Neural progenitor cell (in vitro differentiated cells): Measurements from ENCODE around the gene TMEM139. TPM values are rescaled to one million over a fixed set of nuclear protein-coding genes. Genes with fewer than 3 reads are reported as not detected.

ENCODE experiments used
- DNase-seq: peaks from one replicate; pipeline ENCODE4 v3.0.0-alpha.2; 2016; ENCODE audit warnings: low spot score
- H2AFZ ChIP-seq: fragments of 200-600 bp; sonication (generic); replicated peaks from 2 replicates; pipeline ENCODE4 v1.6.1; 2016; ENCODE audit warnings: antibody characterized with exemption
- H3F3A ChIP-seq: fragments of 200-600 bp; sonication (generic); 2 replicates; pipeline ENCODE4 v1.6.1; 2016; ENCODE audit warnings: antibody characterized with exemption, low read depth
- H3K27ac ChIP-seq: fragments of 200-600 bp; sonication (generic); 2 replicates; pipeline ENCODE4 v1.5.1; 2016; ENCODE audit warnings: mild to moderate bottlenecking
- H3K27me3 ChIP-seq: fragments of 200-600 bp; sonication (generic); 2 replicates; pipeline ENCODE4 v1.6.1; 2016; ENCODE audit warnings: mild to moderate bottlenecking, moderate library complexity
- H3K36me3 ChIP-seq: fragments of 200-600 bp; sonication (generic); 2 replicates; pipeline ENCODE4 v1.5.1; 2016
- H3K4me1 ChIP-seq: fragments of 200-600 bp; sonication (generic); 2 replicates; pipeline ENCODE4 v1.6.1; 2016; ENCODE audit warnings: mixed run types
- H3K4me2 ChIP-seq: fragments of 200-600 bp; sonication (generic); 2 replicates; pipeline ENCODE4 v1.6.1; 2016
- H3K4me3 ChIP-seq: fragments of 200-600 bp; sonication (generic); 2 replicates; pipeline ENCODE4 v1.5.1; 2016
- H3K79me2 ChIP-seq: fragments of 200-600 bp; sonication (generic); 2 replicates; pipeline ENCODE4 v1.6.1; 2016; ENCODE audit warnings: low read depth
- H3K9ac ChIP-seq: fragments of 200-600 bp; sonication (generic); 2 replicates; pipeline ENCODE4 v1.6.1; 2016
- H3K9me3 ChIP-seq: fragments of 200-600 bp; sonication (generic); 2 replicates; pipeline ENCODE4 v1.5.1; 2016; ENCODE audit warnings: low read depth
- H4K20me1 ChIP-seq: fragments of 200-600 bp; sonication (generic); 2 replicates; pipeline ENCODE4 v1.6.1; 2016; ENCODE audit warnings: low read depth
- H3K27ac Mint-ChIP-seq: 3 replicates; pipeline ENCODE4 v1.8.0; 2021; ENCODE audit warnings: mixed read lengths
- H3K27me3 Mint-ChIP-seq: 2 replicates; pipeline ENCODE4 v1.8.0; 2022; ENCODE audit warnings: low read depth, mild to moderate bottlenecking, inconsistent platforms, moderate library complexity, mixed read lengths; ENCODE audit not compliant: insufficient read depth
- H3K36me3 Mint-ChIP-seq: 3 replicates; pipeline ENCODE4 v1.8.0; 2021; ENCODE audit warnings: mixed read lengths
- H3K4me1 Mint-ChIP-seq: 3 replicates; pipeline ENCODE4 v1.8.0; 2021; ENCODE audit warnings: mixed read lengths
- H3K4me3 Mint-ChIP-seq: 3 replicates; pipeline ENCODE4 v1.8.0; 2021; ENCODE audit warnings: mild to moderate bottlenecking, moderate library complexity, mixed read lengths
- H3K9me3 Mint-ChIP-seq: 3 replicates; pipeline ENCODE4 v1.8.0; 2020; ENCODE audit warnings: mixed read lengths
- CTCF ChIP-seq: fragments of 200-600 bp; sonication (generic); IDR thresholded peaks from 2 replicates; pipeline ENCODE4 v1.5.1; 2017; ENCODE audit warnings: antibody characterized with exemption, mild to moderate bottlenecking
- EZH2 ChIP-seq: fragments of 200-600 bp; sonication (generic); IDR thresholded peaks from 2 replicates; pipeline ENCODE4 v1.6.1; 2017; ENCODE audit warnings: antibody characterized with exemption, mild to moderate bottlenecking, moderate library complexity
- EZH2phosphoT487 ChIP-seq: fragments of 200-600 bp; sonication (generic); IDR thresholded peaks from 2 replicates; pipeline ENCODE4 v1.6.1; 2017; ENCODE audit warnings: antibody characterized with exemption
- total RNA-seq: library from RNA; depleted of rRNA; stranded (reverse); fragments of >200 nt; gene quantifications from 2 replicates; pipeline ENCODE4 v1.2.3, GENCODE V29; 2015; ENCODE audit warnings: low replicate concordance

Gene TMEM139
- total RNA-seq, 1 donor from 2014 or later = 0.94 TPM

GRCh38 chr7:143283381-143283780, 1.4 kb upstream of the TMEM139 start:
- H3K4me1 Mint-ChIP-seq = peaks cover 43% of the 10 kb centered on the region

GRCh38 chr7:143285470-143285778, 666 bp downstream of the TMEM139 start:
- H3K27me3 ChIP-seq = peaks cover 12% of the 10 kb centered on the region
- Mint-ChIP-seq H3K27ac (no peak overlapping the region), H3K4me1 (peaks cover 40% of the 10 kb centered on the region), H3K27me3 (peaks cover 2% of the 10 kb centered on the region), H3K9me3 (peaks cover 9% of the 10 kb centered on the region), H3K36me3 (peaks cover 5% of the 10 kb centered on the region), H3K4me3 (no peak overlapping the region)
- DNase-seq = no peak
- H3K4me3 ChIP-seq = no peak overlapping the region
- H3K4me1 ChIP-seq = peaks cover 14% of the 10 kb centered on the region
- no peak overlapping the region for H3K9ac ChIP-seq
- no peaks in the 10 kb centered on the region for H3K36me3 ChIP-seq
- H2AFZ ChIP-seq = peak overlapping the region; percentile 30
- no peak overlapping the region for H3K27ac ChIP-seq
- peaks cover 21% of the 10 kb centered on the region for H3K79me2 ChIP-seq
- TF ChIP-seq EZH2phosphoT487 (no peak), CTCF (no peak), EZH2 (no peak)
- H3K4me2 ChIP-seq = peak overlapping the region; percentile 32
- H3K9me3 ChIP-seq = peaks cover 6% of the 10 kb centered on the region
- no peaks in the 10 kb centered on the region for H3F3A ChIP-seq
- H4K20me1 ChIP-seq = peaks cover 13% of the 10 kb centered on the region

More at GRCh38 chr7:143283381-143283780, 1.4 kb upstream of the TMEM139 start:
- peaks cover 12% of the 10 kb centered on the region for H3K27me3 ChIP-seq
- no peaks in the 10 kb centered on the region for H3K36me3 ChIP-seq
- H3K4me1 ChIP-seq = peaks cover 10% of the 10 kb centered on the region
- Mint-ChIP-seq H3K9me3 (peaks cover 9% of the 10 kb centered on the region), H3K27me3 (peaks cover 2% of the 10 kb centered on the region), H3K27ac (no peak overlapping the region), H3K36me3 (peaks cover 5% of the 10 kb centered on the region), H3K4me3 (no peak overlapping the region)
- H4K20me1 ChIP-seq = no peaks in the 10 kb centered on the region
- no peak overlapping the region for H3K4me3 ChIP-seq
- H3K4me2 ChIP-seq = no peak overlapping the region
- H2AFZ ChIP-seq = no peak overlapping the region
- H3K27ac ChIP-seq = no peak overlapping the region
- no peak overlapping the region for H3K9ac ChIP-seq
- peaks cover 6% of the 10 kb centered on the region for H3K9me3 ChIP-seq
- H3K79me2 ChIP-seq = peaks cover under 1% of the 10 kb centered on the region
- TF ChIP-seq CTCF (no peak), EZH2 (no peak), EZH2phosphoT487 (no peak)
- DNase-seq = no peak
- H3F3A ChIP-seq = no peaks in the 10 kb centered on the region

GRCh38 chr7:143285806-143286521, 1.2 kb downstream of the TMEM139 start:
- no peaks in the 10 kb centered on the region for H3K36me3 ChIP-seq
- no peak overlapping the region for H3K27ac ChIP-seq
- H3K27me3 ChIP-seq = peaks cover 12% of the 10 kb centered on the region
- TF ChIP-seq EZH2 (no peak), CTCF (no peak), EZH2phosphoT487 (no peak)
- Mint-ChIP-seq H3K27ac (no peak overlapping the region), H3K27me3 (peaks cover 2% of the 10 kb centered on the region), H3K36me3 (peaks cover 7% of the 10 kb centered on the region), H3K4me1 (peaks cover 39% of the 10 kb centered on the region), H3K9me3 (peaks cover 9% of the 10 kb centered on the region), H3K4me3 (peak overlapping the region; percentile 42)
- peaks cover 19% of the 10 kb centered on the region for H4K20me1 ChIP-seq
- no peak overlapping the region for H3K4me2 ChIP-seq
- H3F3A ChIP-seq = no peaks in the 10 kb centered on the region
- peaks cover 18% of the 10 kb centered on the region for H3K4me1 ChIP-seq
- H3K9ac ChIP-seq = no peak overlapping the region
- H2AFZ ChIP-seq = no peak overlapping the region
- no peak overlapping the region for H3K4me3 ChIP-seq
- H3K9me3 ChIP-seq = peaks cover 6% of the 10 kb centered on the region
- peaks cover 27% of the 10 kb centered on the region for H3K79me2 ChIP-seq
- DNase-seq = no peak
